Smooth muscle cell (in vitro differentiated cells): ENCODE measurements around the gene PCDH9. TPM values are rescaled to one million over a fixed set of nuclear protein-coding genes. Genes with fewer than 3 reads are reported as not detected.

ENCODE experiments used
- DNase-seq: peaks from one replicate; lab custom pipeline; 2025; ENCODE audit not compliant: unreplicated experiment; lab: John Stamatoyannopoulos, UW
- H2AFZ ChIP-seq: fragments of 200-600 bp; sonication (generic); 2 replicates; pipeline ENCODE4 v1.6.0; 2016; ENCODE audit warnings: antibody characterized with exemption, low read depth, mild to moderate bottlenecking
- H3F3A ChIP-seq: fragments of 200-600 bp; sonication (generic); 2 replicates; pipeline ENCODE4 v1.6.0; 2017; ENCODE audit warnings: antibody characterized with exemption, low read depth
- H3K27ac ChIP-seq: fragments of 200-600 bp; sonication (generic); 2 replicates; pipeline ENCODE4 v1.5.1; 2016; ENCODE audit warnings: low read depth, mild to moderate bottlenecking
- H3K27me3 ChIP-seq: fragments of 200-600 bp; sonication (generic); 2 replicates; pipeline ENCODE4 v1.6.1; 2016; ENCODE audit warnings: low read depth, mild to moderate bottlenecking
- H3K36me3 ChIP-seq: fragments of 200-600 bp; sonication (generic); 2 replicates; pipeline ENCODE4 v1.5.1; 2016; ENCODE audit warnings: low read depth
- H3K4me1 ChIP-seq: fragments of 200-600 bp; sonication (generic); 2 replicates; pipeline ENCODE4 v1.5.1; 2016; ENCODE audit warnings: low read depth
- H3K4me2 ChIP-seq: fragments of 200-600 bp; sonication (generic); 2 replicates; pipeline ENCODE4 v1.6.0; 2016; ENCODE audit warnings: mild to moderate bottlenecking
- H3K4me3 ChIP-seq: fragments of 200-600 bp; sonication (generic); 2 replicates; pipeline ENCODE4 v1.5.1; 2016; ENCODE audit warnings: mild to moderate bottlenecking
- H3K79me2 ChIP-seq: fragments of 200-600 bp; sonication (generic); 2 replicates; pipeline ENCODE4 v1.6.0; 2016; ENCODE audit warnings: low read depth, mild to moderate bottlenecking
- H3K9ac ChIP-seq: fragments of 200-600 bp; sonication (generic); 2 replicates; pipeline ENCODE4 v1.6.0; 2016; ENCODE audit warnings: low read depth
- H3K9me3 ChIP-seq: fragments of 200-600 bp; sonication (generic); replicated peaks from 2 replicates; pipeline ENCODE4 v1.5.1; 2016; ENCODE audit warnings: low read depth
- H4K20me1 ChIP-seq: fragments of 200-600 bp; sonication (generic); 2 replicates; pipeline ENCODE4 v1.6.0; 2016; ENCODE audit warnings: low read depth
- CTCF ChIP-seq: fragments of 200-600 bp; sonication (generic); IDR thresholded peaks from 2 replicates; pipeline ENCODE4 v1.5.1; 2017; ENCODE audit warnings: borderline replicate concordance, mild to moderate bottlenecking, antibody characterized with exemption; ENCODE audit not compliant: insufficient read depth, poor library complexity, severe bottlenecking
- WGBS: methylation state at CpG from one replicate; pipeline ENCODE4 v1.1.7; 2016; ENCODE audit warnings: low lambda C conversion rate; 5-methylcytosine and 5-hydroxymethylcytosine counted together
- polyA plus RNA-seq: library from polyadenylated mRNA; unstranded; fragments of >200 nt; fragmentation: Nextera tagmentation; extraction: Ambion mirVana; gene quantifications from 2 replicates; pipeline ENCODE4 v1.2.1, GENCODE V29; 2016
- total RNA-seq: library from RNA; depleted of rRNA; stranded (reverse); fragments of >200 nt; gene quantifications from 2 replicates; pipeline ENCODE4 v1.2.3, GENCODE V29; 2014

PCDH9 gene
- total and polyA plus RNA-seq, 2 experiments from 2014 or later, result 0.65 to 1.9 TPM

- DNase-seq, result no peak
- Histone ChIP-seq H3K27me3 (no peaks in the 10 kb centered on the region), H3K79me2 (no peaks in the 10 kb centered on the region), H3F3A (no peaks in the 10 kb centered on the region), H4K20me1 (no peaks in the 10 kb centered on the region), H3K9ac (no peak overlapping the region), H3K4me1 (no peaks in the 10 kb centered on the region), H3K4me3 (no peak overlapping the region), H3K4me2 (no peak overlapping the region), H3K9me3 (peaks cover 5% of the 10 kb centered on the region), H3K36me3 (no peaks in the 10 kb centered on the region), H3K27ac (no peak overlapping the region), H2AFZ (no peak overlapping the region)
- no peak for TF ChIP-seq CTCF
- 97% methylated on average over 1 of the region's 1 CpG for WGBS
Observed at GRCh38 chr13:66759919-66760318, 470.2 kb downstream of the PCDH9 start.

- Histone ChIP-seq H3K4me1 (no peaks in the 10 kb centered on the region), H3K36me3 (no peaks in the 10 kb centered on the region)
Observed at GRCh38 chr13:66751691-66752090, 478.4 kb downstream of the PCDH9 start.

GRCh38 chr13:66748712-66749111 is 481.4 kb downstream of the PCDH9 start:
- no peak for TF ChIP-seq CTCF
- no peak overlapping the region for H3K4me2 ChIP-seq
- no peak overlapping the region for H3K27ac ChIP-seq
- 86% methylated on average over 1 of the region's 1 CpG for WGBS
- no peak for DNase-seq
- no peak overlapping the region for H3K4me3 ChIP-seq
- no peaks in the 10 kb centered on the region for H3K27me3 ChIP-seq
- no peaks in the 10 kb centered on the region for H3K4me1 ChIP-seq
- H3K79me2 ChIP-seq, result no peaks in the 10 kb centered on the region
- H4K20me1 ChIP-seq, result no peaks in the 10 kb centered on the region
- H2AFZ ChIP-seq, result no peak overlapping the region
- H3K9me3 ChIP-seq, result no peaks in the 10 kb centered on the region
- no peaks in the 10 kb centered on the region for H3K36me3 ChIP-seq
- H3K9ac ChIP-seq, result no peak overlapping the region
- no peaks in the 10 kb centered on the region for H3F3A ChIP-seq

More at GRCh38 chr13:66751691-66752090, 478.4 kb downstream of the PCDH9 start:
- Histone ChIP-seq H4K20me1 (no peaks in the 10 kb centered on the region), H2AFZ (no peak overlapping the region), H3K4me2 (no peak overlapping the region), H3K4me3 (no peak overlapping the region), H3K27me3 (no peaks in the 10 kb centered on the region), H3K9me3 (no peaks in the 10 kb centered on the region), H3K27ac (no peak overlapping the region), H3K79me2 (no peaks in the 10 kb centered on the region), H3K9ac (no peak overlapping the region), H3F3A (no peaks in the 10 kb centered on the region)
- TF ChIP-seq CTCF, result no peak
- 93% methylated on average over 2 of the region's 2 CpGs for WGBS
- DNase-seq, result no peak

- Histone ChIP-seq H3K4me1 (no peaks in the 10 kb centered on the region), H3K4me3 (no peak overlapping the region), H3K36me3 (no peaks in the 10 kb centered on the region), H3F3A (no peaks in the 10 kb centered on the region), H3K79me2 (no peaks in the 10 kb centered on the region), H3K9ac (no peak overlapping the region), H2AFZ (no peak overlapping the region), H4K20me1 (no peaks in the 10 kb centered on the region), H3K9me3 (no peaks in the 10 kb centered on the region), H3K27me3 (no peaks in the 10 kb centered on the region), H3K27ac (no peak overlapping the region), H3K4me2 (no peak overlapping the region)
- no peak for DNase-seq
- 91% methylated on average over 4 of the region's 4 CpGs for WGBS
- no peak for TF ChIP-seq CTCF
Observed at GRCh38 chr13:66745307-66745706, 484.8 kb downstream of the PCDH9 start.
